HL-60/S4 treated with retinoic acid at 250 ng/mL for 4 days and 3 days (cell line): Measurements from ENCODE around the gene RIC3.
"Not testable (repeated sequence)": the region's sequence is repeated elsewhere in the genome, so short reads cannot be mapped to it uniquely, and the experiment has no call there.

Experiments
- in situ Hi-C: fragments of 300-500 bp; cut with MboI; formaldehyde crosslinking; loops from 2 replicates; pipeline ENCODE4 v1.7.0; 2022; ENCODE audit warnings: low sequenced_read_pairs

The RIC3 gene

DNA sequence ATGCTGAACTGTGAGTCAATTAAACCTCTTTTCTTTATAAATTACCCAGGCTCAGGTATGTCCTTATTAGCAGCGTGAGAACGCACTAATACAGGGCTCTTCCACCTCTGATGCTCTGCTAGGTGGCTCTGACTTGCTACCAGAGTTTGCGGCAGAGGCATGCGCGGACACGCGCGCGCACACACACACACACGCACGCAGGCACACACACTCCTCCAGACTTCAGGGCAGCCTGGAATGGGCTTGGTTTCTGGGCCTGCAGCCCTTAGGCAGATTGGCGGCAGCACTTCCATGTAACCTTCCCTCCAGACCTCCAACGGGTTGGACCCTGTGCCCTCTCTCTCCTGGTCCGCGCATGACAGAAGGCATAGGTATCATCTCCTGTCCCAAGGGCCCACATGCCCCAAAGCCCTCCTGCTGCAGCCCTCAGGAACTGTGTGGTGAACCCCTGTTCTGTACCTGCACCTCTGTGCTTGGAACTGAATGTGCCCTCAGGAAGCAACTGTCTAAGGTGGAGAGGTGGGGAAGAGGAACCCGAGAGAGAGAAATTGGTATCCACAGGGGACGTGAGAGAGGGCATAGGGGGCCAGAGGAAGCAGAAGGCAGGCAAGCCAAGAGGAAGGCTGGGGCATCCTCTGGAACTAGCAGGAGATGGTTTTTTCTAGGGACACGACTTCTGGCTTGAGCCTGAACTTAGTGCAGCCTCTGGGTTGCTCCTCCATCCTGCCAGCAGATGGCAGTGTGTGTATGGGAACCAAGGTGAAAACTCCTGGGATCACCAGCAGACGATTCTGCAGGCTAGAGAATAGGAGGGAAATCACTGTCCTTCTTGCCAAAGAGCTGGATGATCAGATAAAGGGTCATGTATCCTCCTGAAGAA lies 23.4 kb upstream of the RIC3 start:
- in situ Hi-C loops = no loop called here

GRCh38 chr11:8190431-8190830 lies 21.6 kb upstream of the RIC3 start:
- in situ Hi-C loops = no loop called here

GRCh38 chr11:8186429-8186828 lies 17.6 kb upstream of the RIC3 start:
- in situ Hi-C loops = no loop called here

- in situ Hi-C loops = no loop called here
Observed at GRCh38 chr11:8183111-8183510, 14.3 kb upstream of the RIC3 start.

DNA sequence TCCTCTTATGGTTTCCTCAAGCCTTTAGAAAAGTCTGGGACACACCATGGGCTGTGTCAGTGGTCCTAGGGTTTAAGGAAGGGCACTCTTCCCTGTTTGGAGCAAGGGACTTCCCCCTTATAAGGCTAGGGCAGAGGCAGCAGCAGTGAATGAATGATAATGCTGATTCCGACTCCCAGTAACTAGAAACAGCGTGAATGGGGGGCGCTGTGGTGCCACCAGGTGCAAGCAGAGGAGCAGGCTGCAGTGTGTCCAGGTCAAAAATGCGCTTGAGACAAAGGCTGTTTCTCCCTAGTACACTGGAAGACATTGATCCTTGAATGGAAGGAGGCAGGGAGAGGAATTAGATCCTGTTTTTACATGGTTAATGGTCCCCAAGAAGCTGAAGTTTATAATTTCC lies 11.6 kb upstream of the RIC3 start:
- in situ Hi-C loops = no loop called here

GRCh38 chr11:8178297-8178696 lies 9.5 kb upstream of the RIC3 start:
- in situ Hi-C loops = no loop called here

- in situ Hi-C loops = no loop called here
Observed at GRCh38 chr11:8177136-8177535, 8.3 kb upstream of the RIC3 start.

- in situ Hi-C loops = no loop called here
Observed at GRCh38 chr11:8167796-8168195, 1.0 kb downstream of the RIC3 start.

DNA sequence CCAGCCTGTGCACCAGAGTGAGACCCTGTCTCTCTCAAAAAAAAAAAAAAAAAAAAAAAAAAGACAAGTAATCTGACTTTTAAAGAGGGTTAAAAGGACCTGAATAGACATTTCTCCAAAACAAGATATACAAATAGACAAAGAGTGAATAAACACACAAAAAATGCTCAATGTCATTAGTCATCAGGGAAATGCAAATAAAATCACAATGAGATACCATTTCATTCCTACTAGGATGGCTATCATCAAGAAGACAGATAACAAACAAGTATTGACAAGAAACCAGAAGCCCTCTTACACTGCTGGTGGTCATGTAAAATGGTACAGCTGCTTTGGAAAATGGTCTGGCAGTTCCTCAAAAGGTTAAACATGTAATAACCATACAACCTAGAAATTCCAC lies 4.1 kb downstream of the RIC3 start:
- in situ Hi-C loops = no loop called here

- in situ Hi-C loops = not testable (repeated sequence)
Observed at GRCh38 chr11:8161627-8162304, 7.1 kb downstream of the RIC3 start.

GRCh38 chr11:8156877-8157276 lies 11.9 kb downstream of the RIC3 start:
- in situ Hi-C loops = no loop called here

- in situ Hi-C loops = no loop called here
Observed at GRCh38 chr11:8149726-8150125, 19.1 kb downstream of the RIC3 start.

- in situ Hi-C loops = no loop called here
Observed at GRCh38 chr11:8138526-8138925, 30.3 kb downstream of the RIC3 start.

- in situ Hi-C loops = no loop called here
Observed at GRCh38 chr11:8127447-8127846, 41.4 kb downstream of the RIC3 start.

- in situ Hi-C loops = no loop called here
Observed at GRCh38 chr11:8126649-8127289, 42.1 kb downstream of the RIC3 start.

DNA sequence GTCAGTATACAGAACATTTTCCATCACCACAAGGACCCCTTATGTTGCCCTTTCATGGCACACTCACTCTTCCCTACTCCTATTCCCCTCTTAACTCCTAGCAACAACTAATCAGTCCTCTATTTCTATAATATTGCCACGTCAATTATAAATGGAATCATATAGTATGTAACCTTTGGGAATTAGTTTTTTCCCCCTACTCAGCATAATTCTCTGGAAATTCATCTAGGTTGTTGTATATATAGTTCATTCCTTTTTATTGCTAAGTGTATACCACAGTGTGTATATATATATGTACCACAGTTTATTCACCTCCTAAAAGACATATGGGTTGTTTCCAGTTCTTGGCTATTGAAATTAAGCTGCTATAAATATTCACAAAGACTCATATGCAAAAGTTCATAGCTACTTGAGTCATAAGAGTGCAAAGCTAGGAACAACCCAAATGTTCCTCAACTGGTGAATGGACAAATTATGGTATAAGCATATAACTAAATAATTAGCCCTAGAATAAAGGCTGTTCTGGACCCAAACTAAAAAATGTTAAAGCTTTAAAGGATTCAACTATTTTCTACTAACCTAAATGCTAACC lies 46.6 kb downstream of the RIC3 start:
- in situ Hi-C loops = no loop called here

- in situ Hi-C loops = no loop called here
Observed at GRCh38 chr11:8111636-8112035, 57.2 kb downstream of the RIC3 start.

- in situ Hi-C loops = no loop called here
Observed at GRCh38 chr11:8110396-8110795, 58.4 kb downstream of the RIC3 start.

GRCh38 chr11:8109675-8110074 lies 59.1 kb downstream of the RIC3 start:
- in situ Hi-C loops = no loop called here

GRCh38 chr11:8108421-8108820 lies 60.4 kb downstream of the RIC3 start:
- in situ Hi-C loops = no loop called here

DNA sequence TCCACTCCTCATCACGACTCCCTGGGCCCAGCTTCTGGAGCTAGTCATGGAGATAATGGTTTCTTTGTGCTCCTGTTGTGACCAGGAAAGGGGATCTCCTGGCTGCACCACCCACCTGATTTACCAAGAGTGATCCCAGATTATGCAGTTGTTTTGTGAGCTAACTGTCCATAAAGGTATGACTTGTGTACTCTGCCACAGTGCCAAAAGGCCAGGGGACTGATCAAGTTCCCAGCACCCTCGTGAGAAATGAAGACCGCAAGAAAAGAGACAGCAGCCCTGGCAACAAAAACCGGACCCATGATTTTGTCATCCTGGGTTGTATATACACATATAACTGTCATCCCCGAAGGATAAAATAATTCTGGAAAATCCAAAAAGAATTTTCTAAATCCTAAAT lies 61.2 kb downstream of the RIC3 start:
- in situ Hi-C loops = no loop called here

- in situ Hi-C loops = no loop called here
Observed at GRCh38 chr11:8106679-8107078, 62.1 kb downstream of the RIC3 start.
